HepG2 (cell line): ENCODE results near the gene TOR4A. TPM values are rescaled to one million over a fixed set of nuclear protein-coding genes. Genes with fewer than 3 reads are reported as not detected.

Source experiments
- ATAC-seq: fragments of 200-7000 bp; cut with Tn5 transposase; 3 replicates; pipeline ENCODE4 v1.9.1; 2020; ENCODE audit warnings: mild to moderate bottlenecking, moderate library complexity
- BruUV-seq: library from RNA; stranded (reverse); fragments of 400-500 nt; replicated peaks from 2 replicates; lab custom pipeline; 2021; lab: Mats Ljungman, UMichigan
- CTCF ChIA-PET: fragments of 300-600 bp; formaldehyde crosslinking; extraction: SDS; loops from one replicate; lab custom pipeline; 2021; ENCODE audit warnings: low total read pairs, inconsistent platforms, low intra/inter-chr PET ratio; lab: Yijun Ruan, JAX
- POLR2A ChIA-PET: fragments of 350-600 bp; sonication (Branson Sonifier 250); formaldehyde crosslinking; loops from one replicate; lab custom pipeline; 2020; ENCODE audit warnings: antibody characterized with exemption, inconsistent platforms; lab: Yijun Ruan, JAX
- DNase-seq: peaks from one replicate; pipeline ENCODE4 v3.0.0-alpha.2; 2015; ENCODE audit warnings: low spot score
- FAIRE-seq: peaks from 3 replicates; lab custom pipeline; 2011; peaks lifted over from hg19 to GRCh38; lab: Jason Lieb, UNC
- H2AFZ ChIP-seq: one replicate; pipeline ENCODE4 v1.6.1; 2011; ENCODE audit warnings: low read length, inconsistent platforms
- H3K27ac ChIP-seq: fragments of 300-600 bp; 3 replicates; pipeline ENCODE4 v1.8.0; 2011; ENCODE audit warnings: mixed run types, mild to moderate bottlenecking, mixed read lengths, low read length, inconsistent platforms; ENCODE audit not compliant: insufficient read depth; ENCODE audit errors: extremely low read length
- H3K27me3 ChIP-seq, 2 experiments: fragments of 200-600 bp in 1 of 2; 2 replicates in 1 of 2; 3 replicates in 1 of 2; pipeline versions ENCODE4 v1.6.0 to v1.8.0; 2011; ENCODE audit warnings: low read length in 2 of 2, mild to moderate bottlenecking in 2 of 2, moderate library complexity in 2 of 2, inconsistent platforms in 1 of 2; ENCODE audit not compliant: insufficient read depth in 2 of 2, control insufficient read depth in 1 of 2
- H3K36me3 ChIP-seq, 2 experiments: fragments of 200-600 bp in 1 of 2; replicated peaks in 1 of 2; 2 replicates in 1 of 2; 3 replicates in 1 of 2; pipeline versions ENCODE4 v1.5.1 to v1.8.0; 2011; ENCODE audit warnings: low read length in 2 of 2, inconsistent platforms in 1 of 2; ENCODE audit not compliant: insufficient read depth in 2 of 2, control insufficient read depth in 1 of 2
- H3K4me1 ChIP-seq: 2 replicates; pipeline ENCODE4 v1.5.1; 2012; ENCODE audit warnings: low read length, inconsistent platforms; ENCODE audit not compliant: insufficient read depth
- H3K4me2 ChIP-seq: 2 replicates; pipeline ENCODE4 v1.6.0; 2011; ENCODE audit warnings: low read depth, low read length, inconsistent platforms
- H3K4me3 ChIP-seq, 3 experiments: fragments of 200-600 bp in 1 of 3; sonication (generic), shearing (Covaris generic) in 1 of 3; replicated peaks in 1 of 3; 2 replicates each; pipeline ENCODE4 v1.5.1; 2011 to 2016; ENCODE audit warnings: low read length in 3 of 3, inconsistent platforms in 2 of 3, low read depth in 2 of 3, mild to moderate bottlenecking in 2 of 3, control low read depth in 1 of 3, mixed read lengths in 1 of 3; ENCODE audit not compliant: insufficient read depth in 1 of 3
- H3K79me2 ChIP-seq: one replicate; pipeline ENCODE4 v1.6.1; 2011; ENCODE audit warnings: low read length, inconsistent platforms; ENCODE audit not compliant: insufficient read depth
- H3K9ac ChIP-seq: 2 replicates; pipeline ENCODE4 v1.6.0; 2011; ENCODE audit warnings: mild to moderate bottlenecking, low read depth, low read length, inconsistent platforms; ENCODE audit not compliant: insufficient read depth
- H3K9me3 ChIP-seq: 2 replicates; pipeline ENCODE4 v1.5.1; 2012; ENCODE audit warnings: mild to moderate bottlenecking, low read length
- H4K20me1 ChIP-seq: 2 replicates; pipeline ENCODE4 v1.6.0; 2011; ENCODE audit warnings: inconsistent platforms, mild to moderate bottlenecking, low read length, moderate library complexity; ENCODE audit not compliant: insufficient read depth
- AGO2 ChIP-seq: fragments of 200-400 bp; formaldehyde crosslinking; optimal IDR thresholded peaks from 2 replicates; pipeline ENCODE3; 2017; ENCODE audit warnings: mild to moderate bottlenecking, low read depth, low read length, moderate library complexity
- NR3C1 ChIP-seq: sonication (generic); formaldehyde crosslinking; IDR thresholded peaks from 2 replicates; pipeline ENCODE4 v1.4.0; 2020; ENCODE audit warnings: missing genetic modification reagents
- RBFOX2 ChIP-seq: fragments of 200-400 bp; formaldehyde crosslinking; IDR thresholded peaks from 2 replicates; pipeline ENCODE4 v1.6.1; 2017; ENCODE audit warnings: low read depth, mild to moderate bottlenecking, low read length
- ZNF329 ChIP-seq: sonication (generic); formaldehyde crosslinking; IDR thresholded peaks from 2 replicates; pipeline ENCODE4 v1.9.0; 2021; ENCODE audit warnings: low read depth, mild to moderate bottlenecking, missing genetic modification reagents
- ZSCAN20 ChIP-seq: sonication (generic); formaldehyde crosslinking; IDR thresholded peaks from 2 replicates; pipeline ENCODE4 v1.4.0; 2020; ENCODE audit warnings: missing genetic modification reagents, mild to moderate bottlenecking, borderline replicate concordance
- WGBS: methylation state at CpG from one replicate; pipeline ENCODE4 v1.1.6; 2017; ENCODE audit warnings: low lambda C conversion rate; 5-methylcytosine and 5-hydroxymethylcytosine counted together
- in situ Hi-C: cut with HindIII; loops from 2 replicates; pipeline ENCODE4 v1.10.0; 2017; ENCODE audit warnings: low pct_unique_long_range_greater_than_20kb; ENCODE audit not compliant: extremely low pct_ligation_motif_present
- intact Hi-C: fragments of 100-400 bp; cut with micrococcal nuclease; formaldehyde crosslinking; loops from one replicate; pipeline ENCODE4 v1.10.0; 2022; ENCODE audit not compliant: unreplicated experiment
- polyA plus RNA-seq, 8 experiments: library from polyadenylated mRNA; depleted of rRNA in 3 of 8; stranded (reverse) in 7 of 8; unstranded in 1 of 8; fragments of >200 nt; fragmentation: Illumina TruSeq in 4 of 8; extraction: Trizol in 4 of 8; gene quantifications; 2 replicates each; pipeline versions ENCODE4 v1.2.1 to v1.2.3, GENCODE V29; 2011 to 2016; ENCODE audit warnings: low read depth in 4 of 8, missing spikeins in 1 of 8, mixed read lengths in 1 of 8; ENCODE audit not compliant: insufficient read depth in 1 of 8
- total RNA-seq, 5 experiments: library from RNA; depleted of rRNA; stranded (reverse); fragments of >200 nt; fragmentation: Illumina TruSeq; extraction: Trizol; gene quantifications; 2 replicates each; pipeline ENCODE4 v1.2.3, GENCODE V29; 2016; ENCODE audit warnings: low read depth in 1 of 5
- TF ChIP-seq, protein P1 (sequence below): sonication (generic); formaldehyde crosslinking; IDR thresholded peaks from 2 replicates; pipeline ENCODE4 v1.4.0; 2020; ENCODE audit warnings: missing genetic modification reagents, borderline replicate concordance
- TF ChIP-seq, protein P2 (sequence below): IDR thresholded peaks from 2 replicates; pipeline ENCODE4 v1.6.1; 2016; ENCODE audit warnings: low read depth, missing genetic modification reagents, missing compliant biosample characterization

The TOR4A gene
- total and polyA plus RNA-seq, 2 of the 13 experiments (the other 11 are each of a cell fraction or from before 2014, with no cell fraction given), result 11.1 to 14.2 TPM

DNA sequence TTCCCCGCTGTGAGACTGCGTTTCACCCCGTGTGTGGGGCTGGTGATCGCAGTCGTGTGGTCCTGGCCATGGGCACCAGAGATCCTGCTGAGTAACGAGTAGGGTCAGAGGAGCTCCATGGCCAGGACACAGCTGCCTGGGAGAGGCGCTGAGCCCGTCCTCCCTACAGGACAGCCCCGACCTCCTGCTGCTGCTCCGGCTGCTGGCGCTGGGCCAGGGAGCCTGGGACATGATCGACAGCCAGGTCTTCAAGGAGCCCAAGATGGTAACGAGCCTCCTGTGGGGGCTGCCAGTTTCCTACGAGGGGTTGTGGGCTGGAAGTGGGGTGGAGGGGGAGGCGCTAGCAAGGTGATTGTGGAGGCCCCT lies 11.4 kb upstream of the TOR4A start (continued):
- TF ChIP-seq, protein P1, sequence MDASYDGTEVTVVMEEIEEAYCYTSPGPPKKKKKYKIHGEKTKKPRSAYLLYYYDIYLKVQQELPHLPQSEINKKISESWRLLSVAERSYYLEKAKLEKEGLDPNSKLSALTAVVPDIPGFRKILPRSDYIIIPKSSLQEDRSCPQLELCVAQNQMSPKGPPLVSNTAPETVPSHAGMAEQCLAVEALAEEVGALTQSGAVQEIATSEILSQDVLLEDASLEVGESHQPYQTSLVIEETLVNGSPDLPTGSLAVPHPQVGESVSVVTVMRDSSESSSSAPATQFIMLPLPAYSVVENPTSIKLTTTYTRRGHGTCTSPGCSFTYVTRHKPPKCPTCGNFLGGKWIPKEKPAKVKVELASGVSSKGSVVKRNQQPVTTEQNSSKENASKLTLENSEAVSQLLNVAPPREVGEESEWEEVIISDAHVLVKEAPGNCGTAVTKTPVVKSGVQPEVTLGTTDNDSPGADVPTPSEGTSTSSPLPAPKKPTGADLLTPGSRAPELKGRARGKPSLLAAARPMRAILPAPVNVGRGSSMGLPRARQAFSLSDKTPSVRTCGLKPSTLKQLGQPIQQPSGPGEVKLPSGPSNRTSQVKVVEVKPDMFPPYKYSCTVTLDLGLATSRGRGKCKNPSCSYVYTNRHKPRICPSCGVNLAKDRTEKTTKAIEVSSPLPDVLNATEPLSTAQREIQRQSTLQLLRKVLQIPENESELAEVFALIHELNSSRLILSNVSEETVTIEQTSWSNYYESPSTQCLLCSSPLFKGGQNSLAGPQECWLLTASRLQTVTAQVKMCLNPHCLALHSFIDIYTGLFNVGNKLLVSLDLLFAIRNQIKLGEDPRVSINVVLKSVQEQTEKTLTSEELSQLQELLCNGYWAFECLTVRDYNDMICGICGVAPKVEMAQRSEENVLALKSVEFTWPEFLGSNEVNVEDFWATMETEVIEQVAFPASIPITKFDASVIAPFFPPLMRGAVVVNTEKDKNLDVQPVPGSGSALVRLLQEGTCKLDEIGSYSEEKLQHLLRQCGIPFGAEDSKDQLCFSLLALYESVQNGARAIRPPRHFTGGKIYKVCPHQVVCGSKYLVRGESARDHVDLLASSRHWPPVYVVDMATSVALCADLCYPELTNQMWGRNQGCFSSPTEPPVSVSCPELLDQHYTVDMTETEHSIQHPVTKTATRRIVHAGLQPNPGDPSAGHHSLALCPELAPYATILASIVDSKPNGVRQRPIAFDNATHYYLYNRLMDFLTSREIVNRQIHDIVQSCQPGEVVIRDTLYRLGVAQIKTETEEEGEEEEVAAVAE (CRISPR knock-in tag), result no peak
- TF ChIP-seq NR3C1 (no peak), ZNF329 (CRISPR knock-in tag) (no peak), ZSCAN20 (no peak)
- TF ChIP-seq, all 625 proteins: peak for 1

DNA sequence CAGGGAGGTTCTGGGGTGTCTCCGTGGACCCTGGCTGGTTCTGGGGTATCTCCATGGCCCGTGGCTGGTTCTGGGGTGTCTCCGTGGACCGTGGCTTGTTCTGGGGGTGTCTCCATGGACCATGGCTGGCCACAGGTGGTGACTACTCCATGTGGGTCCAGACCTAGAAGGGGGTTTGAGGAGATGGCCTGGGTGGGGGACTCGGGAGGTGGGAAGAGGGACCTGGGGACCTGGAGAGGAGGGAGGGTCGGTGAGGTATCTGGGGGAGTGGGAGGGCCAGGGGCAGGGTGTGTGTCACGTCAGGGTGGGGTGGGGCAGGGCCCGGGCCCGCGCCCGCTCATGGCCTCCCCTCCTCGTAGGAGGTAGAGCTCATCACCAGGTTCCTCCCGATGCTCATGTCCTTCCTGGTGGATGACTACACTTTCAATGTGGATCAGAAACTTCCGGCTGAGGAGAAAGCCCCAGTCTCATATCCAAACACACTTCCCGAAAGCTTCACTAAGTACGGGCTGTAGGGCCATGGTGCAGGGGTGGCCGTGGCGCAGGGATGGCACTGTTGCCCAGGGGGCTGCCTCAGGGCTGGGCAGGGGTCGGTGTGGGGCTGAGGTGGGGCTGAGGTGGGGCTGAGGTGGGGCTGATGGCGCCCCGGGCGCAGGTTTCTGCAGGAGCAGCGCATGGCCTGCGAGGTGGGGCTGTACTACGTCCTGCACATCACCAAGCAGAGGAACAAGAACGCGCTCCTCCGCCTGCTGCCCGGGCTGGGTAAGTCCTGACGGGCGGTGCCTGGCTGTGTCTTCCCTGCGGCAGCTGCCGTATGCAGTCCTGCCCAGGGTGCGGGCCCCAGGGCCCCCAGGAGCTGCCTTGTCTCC lies 10.7 kb upstream of the TOR4A start:
- ChIA-PET POLR2A (interaction anchor here (2.5 to 3.4 kb wide), 2 partner anchors 10 to 26 kb away, joined by 11 read pairs; partner anchors contain the start of genes TOR4A and TUBB4B), CTCF (no interaction called here)
- H3K9me3 ChIP-seq, result no peaks in the 10 kb centered on the region
- TF ChIP-seq AGO2, result peak; percentile 18
- peak; percentile 49; the same call in 1 of the 2 replicates for TF ChIP-seq RBFOX2
- TF ChIP-seq, protein P2, sequence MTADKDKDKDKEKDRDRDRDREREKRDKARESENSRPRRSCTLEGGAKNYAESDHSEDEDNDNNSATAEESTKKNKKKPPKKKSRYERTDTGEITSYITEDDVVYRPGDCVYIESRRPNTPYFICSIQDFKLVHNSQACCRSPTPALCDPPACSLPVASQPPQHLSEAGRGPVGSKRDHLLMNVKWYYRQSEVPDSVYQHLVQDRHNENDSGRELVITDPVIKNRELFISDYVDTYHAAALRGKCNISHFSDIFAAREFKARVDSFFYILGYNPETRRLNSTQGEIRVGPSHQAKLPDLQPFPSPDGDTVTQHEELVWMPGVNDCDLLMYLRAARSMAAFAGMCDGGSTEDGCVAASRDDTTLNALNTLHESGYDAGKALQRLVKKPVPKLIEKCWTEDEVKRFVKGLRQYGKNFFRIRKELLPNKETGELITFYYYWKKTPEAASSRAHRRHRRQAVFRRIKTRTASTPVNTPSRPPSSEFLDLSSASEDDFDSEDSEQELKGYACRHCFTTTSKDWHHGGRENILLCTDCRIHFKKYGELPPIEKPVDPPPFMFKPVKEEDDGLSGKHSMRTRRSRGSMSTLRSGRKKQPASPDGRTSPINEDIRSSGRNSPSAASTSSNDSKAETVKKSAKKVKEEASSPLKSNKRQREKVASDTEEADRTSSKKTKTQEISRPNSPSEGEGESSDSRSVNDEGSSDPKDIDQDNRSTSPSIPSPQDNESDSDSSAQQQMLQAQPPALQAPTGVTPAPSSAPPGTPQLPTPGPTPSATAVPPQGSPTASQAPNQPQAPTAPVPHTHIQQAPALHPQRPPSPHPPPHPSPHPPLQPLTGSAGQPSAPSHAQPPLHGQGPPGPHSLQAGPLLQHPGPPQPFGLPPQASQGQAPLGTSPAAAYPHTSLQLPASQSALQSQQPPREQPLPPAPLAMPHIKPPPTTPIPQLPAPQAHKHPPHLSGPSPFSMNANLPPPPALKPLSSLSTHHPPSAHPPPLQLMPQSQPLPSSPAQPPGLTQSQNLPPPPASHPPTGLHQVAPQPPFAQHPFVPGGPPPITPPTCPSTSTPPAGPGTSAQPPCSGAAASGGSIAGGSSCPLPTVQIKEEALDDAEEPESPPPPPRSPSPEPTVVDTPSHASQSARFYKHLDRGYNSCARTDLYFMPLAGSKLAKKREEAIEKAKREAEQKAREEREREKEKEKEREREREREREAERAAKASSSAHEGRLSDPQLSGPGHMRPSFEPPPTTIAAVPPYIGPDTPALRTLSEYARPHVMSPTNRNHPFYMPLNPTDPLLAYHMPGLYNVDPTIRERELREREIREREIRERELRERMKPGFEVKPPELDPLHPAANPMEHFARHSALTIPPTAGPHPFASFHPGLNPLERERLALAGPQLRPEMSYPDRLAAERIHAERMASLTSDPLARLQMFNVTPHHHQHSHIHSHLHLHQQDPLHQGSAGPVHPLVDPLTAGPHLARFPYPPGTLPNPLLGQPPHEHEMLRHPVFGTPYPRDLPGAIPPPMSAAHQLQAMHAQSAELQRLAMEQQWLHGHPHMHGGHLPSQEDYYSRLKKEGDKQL, result no peak
- H3K9ac ChIP-seq, result no peak overlapping the region
- no peak for FAIRE-seq
- no peak overlapping the region for H2AFZ ChIP-seq
- ATAC-seq, result no peak
- H4K20me1 ChIP-seq, result no peaks in the 10 kb centered on the region; the same call in 1 of the 2 replicates
- no peak for DNase-seq
- peaks cover 13 to 29% of the 10 kb centered on the region in 2 experiments; a peak in 4 of 5 replicates for H3K36me3 ChIP-seq
- no peak overlapping the region for H3K27ac ChIP-seq
- 94% methylated on average over 17 of the region's 34 CpGs for WGBS
- no TSS peak for BruUV-seq
- H3K4me1 ChIP-seq, result peaks cover 19% of the 10 kb centered on the region
- H3K79me2 ChIP-seq, result no peaks in the 10 kb centered on the region
- H3K27me3 ChIP-seq, result no peaks in the 10 kb centered on the region
- no peak overlapping the region for H3K4me3 ChIP-seq
- H3K4me2 ChIP-seq, result no peak overlapping the region
- intact Hi-C loops (no loop called here), in situ Hi-C loops (no loop called here)
